Mucosa of rectum (tissue), 2 donors: ENCODE data around the gene INHBB.
A peak's percentile ranks its signal among the peaks of the same experiment; 100 is the strongest.
"Not testable (repeated sequence)": the region's sequence is repeated elsewhere in the genome, so short reads cannot be mapped to it uniquely, and the experiment has no call there.

Experiments
- H3K27ac ChIP-seq, 2 donors: one replicate each; pipeline ENCODE4 v1.7.0; 2013; ENCODE audit warnings: inconsistent platforms in 2 of 2, low read depth in 2 of 2, low read length in 2 of 2
- H3K27me3 ChIP-seq, 2 donors: one replicate each; pipeline ENCODE4 v1.7.0; 2013; ENCODE audit warnings: low read length in 2 of 2; ENCODE audit not compliant: control insufficient read depth in 2 of 2, insufficient read depth in 2 of 2
- H3K36me3 ChIP-seq, 2 donors: one replicate each; pipeline ENCODE4 v1.7.0; 2013; ENCODE audit warnings: low read length in 2 of 2; ENCODE audit not compliant: control insufficient read depth in 2 of 2, insufficient read depth in 2 of 2
- H3K4me1 ChIP-seq, 2 donors: one replicate each; pipeline ENCODE4 v1.7.0; 2013; ENCODE audit warnings: low read length in 2 of 2, mild to moderate bottlenecking in 1 of 2; ENCODE audit not compliant: control insufficient read depth in 2 of 2, insufficient read depth in 2 of 2
- H3K4me3 ChIP-seq, 2 donors: one replicate each; pipeline ENCODE4 v1.7.0; 2013; ENCODE audit warnings: low read length in 2 of 2
- H3K9ac ChIP-seq, 2 donors: one replicate each; pipeline ENCODE4 v1.7.0; 2013; ENCODE audit warnings: low read length in 2 of 2, low read depth in 1 of 2, mild to moderate bottlenecking in 1 of 2
- H3K9me3 ChIP-seq, 2 donors: one replicate each; pipeline ENCODE4 v1.7.0; 2013; ENCODE audit warnings: low read length in 2 of 2; ENCODE audit not compliant: control insufficient read depth in 2 of 2
- donor health status: healthy.
- donor health status: Normal muscosa, but diverticular disease.

Gene INHBB

DNA sequence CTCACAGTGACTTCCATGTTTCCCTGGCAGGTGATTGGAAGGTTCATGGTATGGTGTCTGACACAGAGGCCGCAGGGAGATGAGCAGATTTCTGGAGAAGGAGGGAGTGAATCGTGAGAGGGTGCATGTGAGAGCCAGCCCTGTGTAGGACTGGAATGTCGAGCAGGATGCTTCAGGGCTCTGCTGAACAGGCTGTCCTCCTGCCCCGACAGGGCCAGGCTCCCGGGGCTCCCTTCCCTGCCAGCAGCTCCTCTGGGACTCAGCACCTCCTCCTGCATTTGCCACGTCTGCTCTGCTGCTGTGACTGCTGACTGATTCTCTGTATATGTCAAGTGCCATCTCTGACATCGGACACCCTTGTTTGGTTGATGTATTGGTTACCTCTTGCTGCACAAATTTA is 38.5 kb upstream of the INHBB start:
- Histone ChIP-seq H3K9me3 (no peaks in the 10 kb centered on the region), H3K4me3 (no peak overlapping the region)

DNA sequence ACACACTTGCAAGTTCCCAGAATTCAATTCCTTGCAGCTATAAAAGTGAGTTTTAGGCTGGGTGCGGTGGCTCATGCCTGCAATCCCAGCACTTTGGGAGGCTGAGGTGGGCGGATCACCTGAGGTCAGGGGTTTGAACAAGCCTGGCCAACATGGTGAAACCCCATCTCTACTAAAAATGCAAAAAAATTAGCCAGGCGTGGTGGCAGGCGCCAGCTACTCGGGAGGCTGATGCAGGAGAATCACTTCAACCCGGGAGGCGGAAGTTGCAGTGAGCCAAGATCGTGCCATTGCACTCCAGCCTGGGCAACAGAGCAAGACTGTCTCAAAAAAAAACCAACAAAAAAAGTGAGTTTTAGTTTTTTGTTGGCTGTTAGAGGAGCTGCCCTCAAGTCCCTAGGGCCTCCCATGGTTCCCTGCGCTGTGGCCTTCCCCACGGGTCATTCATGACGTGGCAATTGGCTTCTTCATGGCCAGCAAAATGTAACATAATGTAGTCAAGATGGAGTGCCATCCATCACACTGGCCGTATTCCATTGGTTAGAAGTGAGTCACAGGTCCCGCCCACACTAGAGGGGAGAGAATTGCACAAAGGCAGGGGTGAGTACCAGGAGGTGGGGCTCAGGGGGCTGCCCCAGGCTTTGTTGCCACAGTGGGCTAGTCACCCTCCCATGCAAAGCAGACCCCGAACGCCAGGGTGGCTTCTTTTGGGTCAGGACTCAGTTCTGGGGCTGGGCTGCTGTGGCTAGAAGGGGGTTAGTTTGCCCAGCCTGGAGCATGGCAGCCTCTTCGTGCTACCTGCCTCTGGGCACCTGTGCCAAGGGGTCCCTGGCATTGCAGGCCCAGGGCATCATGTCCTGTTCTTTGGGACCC is 37.7 kb upstream of the INHBB start:
- Histone ChIP-seq H3K9ac (no peak overlapping the region), H3K9me3 (no peaks in the 10 kb centered on the region), H3K4me1 (peaks cover 4 to 5% of the 10 kb centered on the region in 2 donors), H3K27ac (no peak overlapping the region), H3K36me3 (peaks cover 0 to 5% of the 10 kb centered on the region in 2 donors), H3K4me3 (no peak overlapping the region), H3K27me3 (no peaks in the 10 kb centered on the region)

More for the DNA sequence above, 38.5 kb upstream of the INHBB start:
- no peak overlapping the region for H3K27ac ChIP-seq
- no peaks in the 10 kb centered on the region for H3K4me1 ChIP-seq
- H3K27me3 ChIP-seq, result no peaks in the 10 kb centered on the region
- no peak overlapping the region for H3K9ac ChIP-seq
- peaks cover 0 to 12% of the 10 kb centered on the region in 2 donors for H3K36me3 ChIP-seq

DNA sequence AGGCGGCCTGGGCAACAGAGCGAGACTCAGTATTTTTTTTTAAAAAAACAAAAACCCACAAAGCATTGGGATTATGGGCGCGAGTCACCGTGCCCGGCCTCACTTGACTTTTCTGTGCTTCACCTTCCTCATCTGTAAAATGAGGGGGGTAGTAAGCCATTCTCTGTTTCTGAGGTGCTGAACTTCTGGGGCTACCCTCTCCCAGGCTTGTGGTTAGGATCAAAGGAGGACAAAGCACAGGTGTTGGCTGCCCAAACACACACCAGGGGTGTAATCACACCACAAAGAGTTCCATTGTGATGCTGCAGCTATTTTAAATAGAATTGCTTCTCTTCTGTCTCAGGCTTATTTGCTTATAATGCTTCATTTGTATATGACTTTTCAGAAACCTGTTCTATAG is 35.8 kb upstream of the INHBB start:
- no peaks in the 10 kb centered on the region for H3K36me3 ChIP-seq
- H3K27ac ChIP-seq, result no peak overlapping the region
- no peaks in the 10 kb centered on the region for H3K9me3 ChIP-seq
- H3K4me3 ChIP-seq, result no peak overlapping the region
- peaks cover 9 to 11% of the 10 kb centered on the region in 2 donors for H3K4me1 ChIP-seq
- H3K27me3 ChIP-seq, result peaks cover 0 to 2% of the 10 kb centered on the region in 2 donors
- no peak overlapping the region for H3K9ac ChIP-seq

- not testable (repeated sequence) for H3K27me3 ChIP-seq, H3K27ac ChIP-seq
Measured at GRCh38 chr2:120310841-120311240, 35.1 kb upstream of the INHBB start.

GRCh38 chr2:120312076-120312475 is 33.9 kb upstream of the INHBB start:
- H3K27ac ChIP-seq, result no peak overlapping the region
- H3K9me3 ChIP-seq, result no peaks in the 10 kb centered on the region
- peaks cover 9 to 11% of the 10 kb centered on the region in 2 donors for H3K4me1 ChIP-seq
- H3K27me3 ChIP-seq, result peaks cover 0 to 2% of the 10 kb centered on the region in 2 donors
- H3K9ac ChIP-seq, result no peak overlapping the region
- H3K36me3 ChIP-seq, result no peaks in the 10 kb centered on the region
- H3K4me3 ChIP-seq, result no peak overlapping the region

More at GRCh38 chr2:120310841-120311240, 35.1 kb upstream of the INHBB start:
- not testable (repeated sequence) for H3K9me3 ChIP-seq, H3K4me3 ChIP-seq, H3K9ac ChIP-seq, H3K36me3 ChIP-seq
- peaks cover 9 to 11% of the 10 kb centered on the region in 2 donors for H3K4me1 ChIP-seq

DNA sequence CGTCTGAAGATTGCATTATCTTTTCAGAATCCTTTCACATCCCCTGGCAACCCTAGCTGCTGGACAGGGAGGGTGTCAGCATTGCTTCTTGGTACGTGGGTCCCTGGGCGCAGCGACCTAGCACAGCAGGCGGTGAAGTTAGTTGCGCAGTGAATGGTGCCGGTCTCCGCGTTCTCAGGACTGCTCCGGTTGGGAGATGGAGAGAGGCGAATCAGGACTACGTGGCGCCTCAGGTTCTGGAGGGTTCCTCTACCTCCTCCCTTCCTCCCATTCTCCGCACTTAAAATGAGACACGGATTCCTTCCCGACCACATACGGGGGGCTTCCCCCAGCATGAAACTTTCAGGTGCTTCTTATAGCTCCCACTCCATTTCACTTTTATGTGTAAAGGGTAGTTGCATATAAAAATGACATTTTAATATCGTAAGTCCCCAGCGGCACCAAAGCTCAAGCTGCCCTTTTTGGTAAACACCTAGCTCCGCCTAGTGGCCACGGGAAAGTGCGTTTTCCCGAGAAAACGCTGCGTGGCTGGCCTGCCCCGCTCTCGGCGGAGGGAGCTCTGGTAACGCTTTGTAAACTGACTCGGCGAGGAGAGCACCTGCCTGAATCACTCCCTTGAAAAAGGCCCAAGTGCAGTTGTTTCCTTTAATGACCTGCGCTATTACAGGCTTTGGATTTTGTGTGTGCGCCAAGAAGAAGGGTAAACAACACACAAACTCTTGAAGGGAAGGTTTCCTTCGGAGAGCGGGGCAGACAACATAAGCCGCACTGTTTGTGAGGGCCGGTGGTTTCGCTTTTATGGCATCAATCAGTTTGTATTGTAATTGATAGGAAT is 32.9 kb upstream of the INHBB start:
- Histone ChIP-seq H3K4me3 (peak overlapping the region; percentile 62 to 74), H3K27me3 (peaks cover 0 to 2% of the 10 kb centered on the region in 2 donors), H3K27ac (no peak overlapping the region), H3K9ac (peak overlapping the region; percentile 39 to 60), H3K4me1 (peaks cover 9 to 11% of the 10 kb centered on the region in 2 donors), H3K9me3 (no peaks in the 10 kb centered on the region), H3K36me3 (no peaks in the 10 kb centered on the region)

GRCh38 chr2:120313695-120314615 is 32.0 kb upstream of the INHBB start:
- H3K4me1 ChIP-seq, result peaks cover 9 to 11% of the 10 kb centered on the region in 2 donors
- no peaks in the 10 kb centered on the region for H3K36me3 ChIP-seq
- peak overlapping the region; percentile 62 to 74 for H3K4me3 ChIP-seq
- peaks cover 0 to 2% of the 10 kb centered on the region in 2 donors for H3K27me3 ChIP-seq
- H3K9me3 ChIP-seq, result no peaks in the 10 kb centered on the region
- H3K27ac ChIP-seq, result no peak overlapping the region
- peak overlapping the region; percentile 39 to 60 for H3K9ac ChIP-seq

- H3K9ac ChIP-seq, result no peak overlapping the region
- no peak overlapping the region for H3K27ac ChIP-seq
- H3K36me3 ChIP-seq, result no peaks in the 10 kb centered on the region
- H3K4me3 ChIP-seq, result no peak overlapping the region
- H3K9me3 ChIP-seq, result no peaks in the 10 kb centered on the region
- peaks cover 0 to 2% of the 10 kb centered on the region in 2 donors for H3K27me3 ChIP-seq
- H3K4me1 ChIP-seq, result peaks cover 9 to 11% of the 10 kb centered on the region in 2 donors
Measured at GRCh38 chr2:120314690-120315366, 31.1 kb upstream of the INHBB start.

- Histone ChIP-seq H3K4me3 (no peak overlapping the region), H3K4me1 (peaks cover 9 to 11% of the 10 kb centered on the region in 2 donors), H3K36me3 (no peaks in the 10 kb centered on the region), H3K9ac (no peak overlapping the region), H3K27me3 (peaks cover 0 to 2% of the 10 kb centered on the region in 2 donors), H3K9me3 (no peaks in the 10 kb centered on the region), H3K27ac (no peak overlapping the region)
Measured at GRCh38 chr2:120315367-120316033, 30.4 kb upstream of the INHBB start.
